Suprapubic skin (tissue), 4 donors: ENCODE results near the gene MS4A4A. TPM values are rescaled to one million over a fixed set of nuclear protein-coding genes. Genes with fewer than 3 reads are reported as not detected.
A peak's percentile ranks its signal among the peaks of the same experiment; 100 is the strongest.

Experiments used
- DNase-seq, 2 donors: peaks; one replicate each; pipeline ENCODE4 v3.0.0-alpha.2; 2019; ENCODE audit warnings: low spot score in 2 of 2
- H3K27ac ChIP-seq: fragments of 200-600 bp; sonication (generic); one replicate; pipeline ENCODE4 v1.5.1; 2019
- H3K27me3 ChIP-seq: fragments of 200-600 bp; sonication (generic); one replicate; pipeline ENCODE4 v1.5.1; 2019
- H3K36me3 ChIP-seq: fragments of 200-600 bp; sonication (generic); one replicate; pipeline ENCODE4 v1.5.1; 2019
- H3K4me1 ChIP-seq: fragments of 200-600 bp; sonication (generic); one replicate; pipeline ENCODE4 v1.5.1; 2019
- H3K4me3 ChIP-seq: fragments of 200-600 bp; sonication (generic); one replicate; pipeline ENCODE4 v1.5.1; 2019; ENCODE audit warnings: mild to moderate bottlenecking
- H3K9me3 ChIP-seq: fragments of 200-600 bp; sonication (generic); one replicate; pipeline ENCODE4 v1.5.1; 2019
- EP300 ChIP-seq: sonication (generic); formaldehyde crosslinking; IDR thresholded peaks from one replicate; pipeline ENCODE4 v1.6.1; 2017; ENCODE audit warnings: antibody characterized with exemption
- POLR2A ChIP-seq, 2 donors: fragments of 450-650 bp; IDR thresholded peaks; one replicate each; pipeline ENCODE4 v1.6.1; 2017; ENCODE audit warnings: antibody characterized with exemption in 2 of 2, mild to moderate bottlenecking in 2 of 2, moderate library complexity in 2 of 2
- POLR2AphosphoS5 ChIP-seq, 3 donors: sonication (generic); formaldehyde crosslinking; IDR thresholded peaks; one replicate each; pipeline ENCODE4 v1.6.1; 2017; ENCODE audit warnings: antibody characterized with exemption in 3 of 3
- WGBS: methylation state at CpG from one replicate; pipeline ENCODE4 v1.1.5; 2018; 5-methylcytosine and 5-hydroxymethylcytosine counted together
- total RNA-seq, 4 donors: library from RNA; depleted of rRNA; stranded (reverse); fragments of >200 nt; gene quantifications; one replicate each; pipeline ENCODE4 v1.1.0, GENCODE V29; 2016
- TF ChIP-seq, protein P1 (sequence below), 2 donors: fragments of 200-600 bp in 1 of 2; fragments of 450-650 bp in 1 of 2; sonication (generic) in 1 of 2; IDR thresholded peaks; one replicate each; pipeline ENCODE4 v1.5.1; 2016 to 2019; ENCODE audit warnings: antibody characterized with exemption in 2 of 2, mild to moderate bottlenecking in 1 of 2, moderate library complexity in 1 of 2

MS4A4A gene
- total RNA-seq, result 1 to 10 TPM; 2.1 to 4.8 (median 2.4) TPM

GRCh38 chr11:60280412-60280811 lies at the start of gene MS4A4A:
Gene MS4A4A (plus strand): TSS chr11:60280666. CDS start chr11:60280676, 10 bp downstream.
- Histone ChIP-seq H3K4me1 (no peaks in the 10 kb centered on the region), H3K27me3 (no peaks in the 10 kb centered on the region), H3K9me3 (no peaks in the 10 kb centered on the region), H3K36me3 (no peaks in the 10 kb centered on the region), H3K27ac (peak within 1 kb of the TSS; percentile 33), H3K4me3 (peak within 1 kb of the TSS; percentile 24)
- TF ChIP-seq POLR2AphosphoS5 (IDR thresholded peaks at IDR 0.05), result no peak
- no peak for TF ChIP-seq POLR2A (IDR thresholded peaks at IDR 0.05)
- no peak for TF ChIP-seq EP300
- TF ChIP-seq, protein P1, sequence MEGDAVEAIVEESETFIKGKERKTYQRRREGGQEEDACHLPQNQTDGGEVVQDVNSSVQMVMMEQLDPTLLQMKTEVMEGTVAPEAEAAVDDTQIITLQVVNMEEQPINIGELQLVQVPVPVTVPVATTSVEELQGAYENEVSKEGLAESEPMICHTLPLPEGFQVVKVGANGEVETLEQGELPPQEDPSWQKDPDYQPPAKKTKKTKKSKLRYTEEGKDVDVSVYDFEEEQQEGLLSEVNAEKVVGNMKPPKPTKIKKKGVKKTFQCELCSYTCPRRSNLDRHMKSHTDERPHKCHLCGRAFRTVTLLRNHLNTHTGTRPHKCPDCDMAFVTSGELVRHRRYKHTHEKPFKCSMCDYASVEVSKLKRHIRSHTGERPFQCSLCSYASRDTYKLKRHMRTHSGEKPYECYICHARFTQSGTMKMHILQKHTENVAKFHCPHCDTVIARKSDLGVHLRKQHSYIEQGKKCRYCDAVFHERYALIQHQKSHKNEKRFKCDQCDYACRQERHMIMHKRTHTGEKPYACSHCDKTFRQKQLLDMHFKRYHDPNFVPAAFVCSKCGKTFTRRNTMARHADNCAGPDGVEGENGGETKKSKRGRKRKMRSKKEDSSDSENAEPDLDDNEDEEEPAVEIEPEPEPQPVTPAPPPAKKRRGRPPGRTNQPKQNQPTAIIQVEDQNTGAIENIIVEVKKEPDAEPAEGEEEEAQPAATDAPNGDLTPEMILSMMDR (IDR thresholded peaks at IDR 0.05), result no peak
- DNase-seq, result no peak
- 86% methylated on average over 3 of the region's 3 CpGs for WGBS

GRCh38 chr11:60230681-60231080 lies 49.8 kb upstream of the MS4A4A start:
- TF ChIP-seq EP300 (no peak), POLR2AphosphoS5 (IDR thresholded peaks at IDR 0.05) (no peak), POLR2A (IDR thresholded peaks at IDR 0.05) (no peak)
- TF ChIP-seq, protein P1 (IDR thresholded peaks at IDR 0.05), result no peak
- H3K9me3 ChIP-seq, result no peaks in the 10 kb centered on the region
- WGBS, result 81% methylated on average over 1 of the region's 1 CpG

DNA sequence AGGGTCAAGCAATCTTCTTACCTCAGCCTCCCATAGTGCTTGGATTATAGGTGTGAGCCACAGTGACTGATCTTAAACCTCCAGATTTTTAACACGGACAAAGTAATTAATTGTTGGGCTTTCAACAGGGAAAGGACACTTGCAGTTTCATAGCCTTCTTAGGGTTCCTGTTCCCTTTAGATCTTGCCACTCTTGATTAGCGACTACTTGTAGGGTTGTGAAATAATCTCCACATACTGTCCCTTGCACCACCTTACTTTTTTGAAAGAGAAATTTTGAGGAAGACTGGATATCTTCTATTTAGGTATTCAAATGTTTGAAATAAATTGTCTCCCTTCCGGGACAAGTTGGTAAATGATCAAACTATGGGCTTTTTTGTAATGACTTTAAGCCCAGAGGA lies 45.1 kb upstream of the MS4A4A start:
- Histone ChIP-seq H3K27ac (no peak overlapping the region), H3K4me1 (no peaks in the 10 kb centered on the region), H3K9me3 (no peaks in the 10 kb centered on the region), H3K27me3 (no peaks in the 10 kb centered on the region), H3K4me3 (no peak overlapping the region), H3K36me3 (no peaks in the 10 kb centered on the region)
- DNase-seq, result no peak
- 81% methylated on average over 3 of the region's 3 CpGs for WGBS
- TF ChIP-seq, protein P1 (IDR thresholded peaks at IDR 0.05), result no peak
- TF ChIP-seq POLR2A (IDR thresholded peaks at IDR 0.05) (no peak), POLR2AphosphoS5 (IDR thresholded peaks at IDR 0.05) (no peak), EP300 (no peak)

More at GRCh38 chr11:60230681-60231080, 49.8 kb upstream of the MS4A4A start:
- Histone ChIP-seq H3K27ac (no peak overlapping the region), H3K4me3 (no peak overlapping the region), H3K27me3 (no peaks in the 10 kb centered on the region), H3K4me1 (no peaks in the 10 kb centered on the region), H3K36me3 (no peaks in the 10 kb centered on the region)
- no peak for DNase-seq

DNA sequence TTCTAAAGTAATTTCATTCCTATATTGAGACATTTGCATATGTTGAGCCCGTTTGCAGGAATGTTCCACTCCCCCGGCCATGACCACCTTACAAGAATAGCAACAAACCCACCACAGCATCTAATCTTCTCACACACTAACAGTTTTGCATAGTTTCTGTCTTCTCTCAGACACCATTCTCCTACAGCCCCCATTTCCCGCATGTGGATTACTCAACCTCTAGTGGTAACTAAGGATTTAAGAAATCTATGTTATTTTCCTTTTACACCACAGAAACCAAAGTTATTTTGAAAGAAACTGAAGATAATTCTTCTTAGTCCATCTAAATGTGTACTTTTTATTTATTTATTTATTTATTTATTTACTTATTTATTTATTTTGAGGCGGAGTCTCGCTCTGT lies 39.8 kb upstream of the MS4A4A start:
- Histone ChIP-seq H3K9me3 (peaks cover 4% of the 10 kb centered on the region), H3K27me3 (no peaks in the 10 kb centered on the region), H3K27ac (no peak overlapping the region), H3K4me1 (no peaks in the 10 kb centered on the region), H3K36me3 (no peaks in the 10 kb centered on the region), H3K4me3 (no peak overlapping the region)
- 83% methylated on average over 5 of the region's 5 CpGs for WGBS
- DNase-seq, result no peak
- TF ChIP-seq POLR2A (IDR thresholded peaks at IDR 0.05), result no peak
- TF ChIP-seq EP300, result no peak
- TF ChIP-seq, protein P1 (IDR thresholded peaks at IDR 0.05), result no peak
- TF ChIP-seq POLR2AphosphoS5 (IDR thresholded peaks at IDR 0.05), result no peak

DNA sequence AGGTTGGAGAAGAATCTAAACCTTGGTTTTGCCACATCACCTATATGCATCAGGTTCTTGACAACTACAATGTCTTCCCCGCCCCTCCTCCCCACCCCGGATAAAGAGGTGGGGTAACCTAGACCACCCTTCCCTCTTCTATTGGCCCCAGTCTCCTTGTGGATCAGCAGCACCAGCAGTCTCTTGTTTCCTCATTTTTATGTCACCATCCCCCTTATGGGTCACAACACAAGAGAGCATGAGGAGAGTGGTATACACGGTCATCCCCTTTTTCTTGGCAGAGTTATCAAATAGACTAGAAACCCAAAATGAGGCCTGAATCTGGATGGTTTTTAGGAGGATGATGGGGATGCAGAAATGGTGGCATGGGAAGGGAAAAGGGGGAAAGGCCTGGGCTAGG lies 38.7 kb upstream of the MS4A4A start:
- peaks cover 4% of the 10 kb centered on the region for H3K9me3 ChIP-seq
- no peaks in the 10 kb centered on the region for H3K36me3 ChIP-seq
- H3K27ac ChIP-seq, result no peak overlapping the region
- no peak for DNase-seq
- no peaks in the 10 kb centered on the region for H3K4me1 ChIP-seq
- TF ChIP-seq, protein P1 (IDR thresholded peaks at IDR 0.05), result no peak
- TF ChIP-seq POLR2A (IDR thresholded peaks at IDR 0.05), result no peak
- TF ChIP-seq EP300, result no peak
- no peak for TF ChIP-seq POLR2AphosphoS5 (IDR thresholded peaks at IDR 0.05)
- no peaks in the 10 kb centered on the region for H3K27me3 ChIP-seq
- 85% methylated on average over 3 of the region's 3 CpGs for WGBS
- H3K4me3 ChIP-seq, result peak overlapping the region; percentile 16
